WTC11 (cell line): ENCODE measurements around the gene SEPSECS. TPM values are rescaled to one million over a fixed set of nuclear protein-coding genes. Genes with fewer than 3 reads are reported as not detected.

Experiments used
- ATAC-seq: fragments of 200-7000 bp; cut with Tn5 transposase; 2 replicates; pipeline ENCODE4 v1.10.0; 2021; ENCODE audit warnings: mild to moderate bottlenecking, moderate library complexity
- CTCF ChIA-PET: fragments of 300-600 bp; sonication (Branson Sonifier 250); formaldehyde crosslinking; loops from one replicate; lab custom pipeline; 2021; ENCODE audit warnings: antibody characterized with exemption; lab: Charles Lee
- POLR2A ChIA-PET: fragments of 350-600 bp; sonication (Branson Sonifier 250); formaldehyde crosslinking; loops from one replicate; lab custom pipeline; 2021; ENCODE audit warnings: antibody characterized with exemption; lab: Charles Lee
- DNase-seq: peaks from one replicate; pipeline ENCODE4 v3.0.0; 2021; ENCODE audit warnings: low spot score
- H3K27ac Mint-ChIP-seq: 2 replicates; pipeline ENCODE4 v1.8.0; 2021; ENCODE audit warnings: mixed read lengths
- H3K27me3 Mint-ChIP-seq: 2 replicates; pipeline ENCODE4 v1.8.0; 2021; ENCODE audit warnings: low read depth, mild to moderate bottlenecking, moderate library complexity, mixed read lengths
- H3K36me3 Mint-ChIP-seq: 2 replicates; pipeline ENCODE4 v1.8.0; 2021; ENCODE audit warnings: mixed read lengths
- H3K4me1 Mint-ChIP-seq: 2 replicates; pipeline ENCODE4 v1.8.0; 2022; ENCODE audit warnings: mixed read lengths
- H3K4me3 Mint-ChIP-seq: 2 replicates; pipeline ENCODE4 v1.8.0; 2021; ENCODE audit warnings: mild to moderate bottlenecking, moderate library complexity, mixed read lengths
- H3K9me3 Mint-ChIP-seq: 2 replicates; pipeline ENCODE4 v1.8.0; 2021; ENCODE audit warnings: mixed read lengths
- AFF4 ChIP-seq: sonication (generic); formaldehyde crosslinking; IDR thresholded peaks from 2 replicates; pipeline ENCODE4 v1.8.1; 2023; ENCODE audit warnings: mild to moderate bottlenecking, missing genetic modification reagents, borderline replicate concordance
- CTCF ChIP-seq: fragments of 200-600 bp; IDR thresholded peaks from 2 replicates; pipeline ENCODE4 v1.8.0; 2022; ENCODE audit warnings: antibody characterized with exemption
- ERG ChIP-seq: fragments of 250-450 bp; sonication (Bioruptor Pico); IDR thresholded peaks from 2 replicates; pipeline ENCODE4 v1.8.0; 2021; ENCODE audit warnings: mild to moderate bottlenecking
- ESRRA ChIP-seq: sonication (generic); formaldehyde crosslinking; IDR thresholded peaks from 2 replicates; pipeline ENCODE4 v1.8.1; 2022; ENCODE audit warnings: mild to moderate bottlenecking, missing genetic modification reagents, borderline replicate concordance
- FOXP4 ChIP-seq: sonication (generic); formaldehyde crosslinking; IDR thresholded peaks from 2 replicates; pipeline ENCODE4 v1.8.0; 2022; ENCODE audit warnings: mild to moderate bottlenecking, missing genetic modification reagents
- MXD4 ChIP-seq: fragments of 250-450 bp; sonication (Bioruptor Pico); IDR thresholded peaks from 2 replicates; pipeline ENCODE4 v1.8.0; 2021; ENCODE audit warnings: mild to moderate bottlenecking, moderate library complexity, borderline replicate concordance
- OVOL2 ChIP-seq: fragments of 250-450 bp; sonication (Bioruptor Pico); IDR thresholded peaks from 2 replicates; pipeline ENCODE4 v1.9.0; 2021; ENCODE audit warnings: mild to moderate bottlenecking, borderline replicate concordance
- PRDM15 ChIP-seq: sonication (generic); formaldehyde crosslinking; IDR thresholded peaks from 2 replicates; pipeline ENCODE4 v1.8.0; 2022; ENCODE audit warnings: missing genetic modification reagents
- PREB ChIP-seq: sonication (generic); formaldehyde crosslinking; IDR thresholded peaks from 2 replicates; pipeline ENCODE4 v1.8.1; 2022; ENCODE audit warnings: mild to moderate bottlenecking, missing genetic modification reagents, moderate library complexity, borderline replicate concordance
- RELA ChIP-seq: sonication (generic); formaldehyde crosslinking; IDR thresholded peaks from 2 replicates; pipeline ENCODE4 v1.8.1; 2022; ENCODE audit warnings: missing genetic modification reagents, mild to moderate bottlenecking, borderline replicate concordance
- RORB ChIP-seq: fragments of 250-450 bp; sonication (Bioruptor Pico); IDR thresholded peaks from 2 replicates; pipeline ENCODE4 v1.9.0; 2021; ENCODE audit warnings: mild to moderate bottlenecking
- STAT6 ChIP-seq: sonication (generic); formaldehyde crosslinking; conservative IDR thresholded peaks from 2 replicates; pipeline ENCODE4 v1.8.1; 2023; ENCODE audit warnings: mild to moderate bottlenecking, low read depth, missing genetic modification reagents, moderate library complexity
- TEAD4 ChIP-seq: sonication (generic); formaldehyde crosslinking; IDR thresholded peaks from 2 replicates; pipeline ENCODE4 v1.8.0; 2022; ENCODE audit warnings: mild to moderate bottlenecking, missing genetic modification reagents
- TP53 ChIP-seq: sonication (generic); formaldehyde crosslinking; IDR thresholded peaks from 2 replicates; pipeline ENCODE4 v1.8.1; 2023; ENCODE audit warnings: mild to moderate bottlenecking, missing genetic modification reagents
- ZNF121 ChIP-seq: sonication (generic); formaldehyde crosslinking; IDR thresholded peaks from 2 replicates; pipeline ENCODE4 v1.8.0; 2023; ENCODE audit warnings: missing genetic modification reagents
- ZNF281 ChIP-seq: sonication (generic); formaldehyde crosslinking; IDR thresholded peaks from 2 replicates; pipeline ENCODE4 v1.8.0; 2023; ENCODE audit warnings: mild to moderate bottlenecking, missing genetic modification reagents
- ZNF317 ChIP-seq: sonication (generic); formaldehyde crosslinking; IDR thresholded peaks from 2 replicates; pipeline ENCODE4 v1.8.1; 2023; ENCODE audit warnings: low read depth, mild to moderate bottlenecking, moderate library complexity, missing genetic modification reagents, borderline replicate concordance
- ZNF416 ChIP-seq: fragments of 250-450 bp; sonication (Bioruptor Pico); IDR thresholded peaks from 2 replicates; pipeline ENCODE4 v1.9.0; 2021; ENCODE audit warnings: mild to moderate bottlenecking, inconsistent platforms
- total RNA-seq: library from RNA; stranded (reverse); gene quantifications from 3 replicates; pipeline ENCODE4 v1.2.3, GENCODE V29; 2021

The SEPSECS gene
- total RNA-seq, 1 experiment from 2014 or later = 6.2 TPM

- Mint-ChIP-seq H3K27me3 (no peaks in the 10 kb centered on the region), H3K27ac (no peak overlapping the region), H3K9me3 (no peaks in the 10 kb centered on the region), H3K4me1 (no peaks in the 10 kb centered on the region), H3K4me3 (no peak overlapping the region), H3K36me3 (no peaks in the 10 kb centered on the region)
- ChIA-PET CTCF (no interaction called here), POLR2A (no interaction called here)
- no peak for ATAC-seq
- TF ChIP-seq OVOL2 (CRISPR knock-in tag) = no peak
- no peak for TF ChIP-seq ERG
- no peak for TF ChIP-seq ZNF281 (CRISPR knock-in tag)
- no peak for TF ChIP-seq ZNF416 (CRISPR knock-in tag)
- no peak for TF ChIP-seq CTCF
- no peak for TF ChIP-seq RELA
- TF ChIP-seq PRDM15 (CRISPR knock-in tag) = no peak
- TF ChIP-seq MXD4 = no peak
- no peak for TF ChIP-seq AFF4 (CRISPR knock-in tag)
- TF ChIP-seq STAT6 = no peak
- no peak for TF ChIP-seq ZNF317 (CRISPR knock-in tag)
- no peak for TF ChIP-seq TP53
- no peak for TF ChIP-seq ESRRA
- no peak for TF ChIP-seq ZNF121 (CRISPR knock-in tag)
- TF ChIP-seq RORB (CRISPR knock-in tag) = no peak
- no peak for TF ChIP-seq FOXP4 (CRISPR knock-in tag)
- no peak for TF ChIP-seq PREB (CRISPR knock-in tag)
- no peak for TF ChIP-seq TEAD4
- no peak for DNase-seq
These were observed 23.8 kb upstream of the SEPSECS start for GRCh38 chr4:25184056-25184455.
